Fibroblast of skin of back (primary cell): ENCODE measurements around the gene SPIRE2. TPM values are rescaled to one million over a fixed set of nuclear protein-coding genes. Genes with fewer than 3 reads are reported as not detected.
"Not testable (repeated sequence)": the region's sequence is repeated elsewhere in the genome, so short reads cannot be mapped to it uniquely, and the experiment has no call there.

Source experiments
- DNase-seq: peaks from one replicate; pipeline ENCODE4 v3.0.0-alpha.2; 2013
- polyA plus RNA-seq, 2 experiments: library from polyadenylated mRNA; unstranded; fragments of 120-200 nt; gene quantifications; one replicate each; pipeline ENCODE4 v1.2.1, GENCODE V29; 2013; ENCODE audit not compliant: insufficient read length in 2 of 2

The SPIRE2 gene
- polyA plus RNA-seq (2013, experiment 1 of 2; ENCODE audit: insufficient read length): 1.2 TPM
- 0.96 TPM for polyA plus RNA-seq (2013, experiment 2 of 2; ENCODE audit: insufficient read length)

- DNase-seq: peak; percentile 77
Observed at GRCh38 chr16:89828199-89828869, at the start of gene SPIRE2. Gene SPIRE2 (plus strand): TSS chr16:89828475. CDS start chr16:89828551, 76 bp downstream.

GRCh38 chr16:89779231-89779908, 48.9 kb upstream of the SPIRE2 start:
- no peak for DNase-seq

GRCh38 chr16:89779909-89780305, 48.4 kb upstream of the SPIRE2 start:
- DNase-seq: no peak

GRCh38 chr16:89782489-89782888, 45.8 kb upstream of the SPIRE2 start:
- no peak for DNase-seq

- not testable (repeated sequence) for DNase-seq
Observed at GRCh38 chr16:89783952-89784351, 44.3 kb upstream of the SPIRE2 start.

- no peak for DNase-seq
Observed at GRCh38 chr16:89784406-89784805, 43.9 kb upstream of the SPIRE2 start.

GRCh38 chr16:89785523-89786155, 42.6 kb upstream of the SPIRE2 start:
- no peak for DNase-seq

- DNase-seq: no peak
Observed at GRCh38 chr16:89786474-89787364, 41.6 kb upstream of the SPIRE2 start.

GRCh38 chr16:89787365-89787805, 40.9 kb upstream of the SPIRE2 start:
- DNase-seq: no peak

GRCh38 chr16:89791278-89791995, 36.8 kb upstream of the SPIRE2 start:
- DNase-seq: no peak

- DNase-seq: peak; percentile 18
Observed at GRCh38 chr16:89793092-89793491, 35.2 kb upstream of the SPIRE2 start.

GRCh38 chr16:89793955-89794354, 34.3 kb upstream of the SPIRE2 start:
- DNase-seq: no peak

- DNase-seq: no peak
Observed at GRCh38 chr16:89795676-89796075, 32.6 kb upstream of the SPIRE2 start.

GRCh38 chr16:89796104-89796503, 32.2 kb upstream of the SPIRE2 start:
- no peak for DNase-seq

GRCh38 chr16:89798126-89798525, 30.1 kb upstream of the SPIRE2 start:
- no peak for DNase-seq

- DNase-seq: no peak
Observed at GRCh38 chr16:89798832-89799370, 29.4 kb upstream of the SPIRE2 start.

GRCh38 chr16:89801800-89802199, 26.5 kb upstream of the SPIRE2 start:
- no peak for DNase-seq

GRCh38 chr16:89805136-89805905, 23.0 kb upstream of the SPIRE2 start:
- peak; percentile 72 for DNase-seq

GRCh38 chr16:89806589-89807193, 21.6 kb upstream of the SPIRE2 start:
- DNase-seq: not testable (repeated sequence)

- DNase-seq: no peak
Observed at GRCh38 chr16:89808475-89808874, 19.8 kb upstream of the SPIRE2 start.
